Measurements from ENCODE around the gene UBR4.

- TF ChIP-seq TOX (CRISPR knock-in tag; IDR thresholded peaks at IDR 0.05; ENCODE audit: borderline replicate concordance): no peak
- no peak for TF ChIP-seq RARB (CRISPR knock-in tag; IDR thresholded peaks at IDR 0.05)
- TF ChIP-seq OSR1 (CRISPR knock-in tag; IDR thresholded peaks at IDR 0.05): no peak
Measured at GRCh38 chr1:19083081-19083480, 127.0 kb downstream of the UBR4 start.
